GM19467 (cell line): ENCODE data around the gene ZNF521.

Source experiments
- ATAC-seq: cut with Tn5 transposase; IDR thresholded peaks from one replicate; pipeline ENCODE4 v1.9.1; 2021; ENCODE audit warnings: mild to moderate bottlenecking, moderate library complexity; ENCODE audit not compliant: unreplicated experiment

ZNF521 gene

GRCh38 chr18:25231327-25231691, 120.7 kb downstream of the ZNF521 start:
- no peak for ATAC-seq

GRCh38 chr18:25230658-25231326, 121.2 kb downstream of the ZNF521 start:
- ATAC-seq = no peak

GRCh38 chr18:25229920-25230319, 122.0 kb downstream of the ZNF521 start:
- ATAC-seq = no peak

GRCh38 chr18:25229081-25229480, 122.9 kb downstream of the ZNF521 start:
- ATAC-seq = no peak

GRCh38 chr18:25228410-25228809, 123.6 kb downstream of the ZNF521 start:
- ATAC-seq = no peak

GRCh38 chr18:25225151-25225550, 126.8 kb downstream of the ZNF521 start:
- ATAC-seq = no peak

- no peak for ATAC-seq
Observed at GRCh38 chr18:25223899-25224886, 127.8 kb downstream of the ZNF521 start.

- no peak for ATAC-seq
Observed at GRCh38 chr18:25223211-25223610, 128.8 kb downstream of the ZNF521 start.

GRCh38 chr18:25222648-25223047, 129.3 kb downstream of the ZNF521 start:
- ATAC-seq = no peak

GRCh38 chr18:25210622-25211021, 141.3 kb downstream of the ZNF521 start:
- no peak for ATAC-seq

- no peak for ATAC-seq
Observed at GRCh38 chr18:25192065-25192464, 159.9 kb downstream of the ZNF521 start.

- peak; percentile 61 for ATAC-seq
Observed at GRCh38 chr18:25190472-25190871, 161.5 kb downstream of the ZNF521 start.

GRCh38 chr18:25189391-25190185, 162.4 kb downstream of the ZNF521 start:
- no peak for ATAC-seq

GRCh38 chr18:25187521-25188192, 164.3 kb downstream of the ZNF521 start:
- ATAC-seq = no peak

GRCh38 chr18:25186871-25187270, 165.1 kb downstream of the ZNF521 start:
- ATAC-seq = no peak

GRCh38 chr18:25181993-25182392, 170.0 kb downstream of the ZNF521 start:
- no peak for ATAC-seq

- no peak for ATAC-seq
Observed at GRCh38 chr18:25181581-25181980, 170.4 kb downstream of the ZNF521 start.

GRCh38 chr18:25180973-25181548, 170.9 kb downstream of the ZNF521 start:
- no peak for ATAC-seq

GRCh38 chr18:25177631-25178030, 174.3 kb downstream of the ZNF521 start:
- no peak for ATAC-seq

- ATAC-seq = no peak
Observed at GRCh38 chr18:25176518-25177042, 175.4 kb downstream of the ZNF521 start.
